ENCODE results near the gene FER.

FER gene

DNA sequence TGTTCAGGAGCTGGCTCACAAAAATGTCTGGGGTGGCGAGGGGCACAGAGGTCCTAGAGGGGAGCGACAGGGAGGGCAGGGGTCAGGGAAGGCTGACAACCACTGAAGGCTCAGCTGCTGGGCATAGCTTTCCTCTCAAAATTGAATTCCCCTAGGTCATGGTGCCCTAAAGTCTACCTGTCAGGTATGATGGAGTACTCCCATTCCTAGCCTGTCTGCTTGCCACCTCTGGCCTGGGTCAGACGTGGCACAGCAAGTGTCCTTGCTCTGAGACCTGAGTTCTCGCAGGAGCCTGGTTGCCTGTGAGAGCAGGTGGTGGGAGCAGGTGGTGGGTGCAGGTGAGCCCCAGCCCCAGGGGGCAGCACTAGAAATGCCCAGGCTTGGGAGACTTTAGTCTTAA lies 486.7 kb downstream of the FER start:
- Histone ChIP-seq H3K27ac (ENCODE audit: low read length) (no peak overlapping the region), H3K9me3 (ENCODE audit: insufficient read depth, low read depth, low read length) (no peaks in the 10 kb centered on the region; the same call in 1 of the 2 replicates), H3K4me3 (ENCODE audit: low read length) (no peak overlapping the region), H3K27me3 (ENCODE audit: insufficient read depth, low read length) (no peaks in the 10 kb centered on the region), H3K9ac (ENCODE audit: low read depth, low read length) (no peak overlapping the region), H3K36me3 (ENCODE audit: insufficient read depth, low read depth, low read length) (no peaks in the 10 kb centered on the region), H3K4me1 (ENCODE audit: insufficient read depth, low read length) (no peaks in the 10 kb centered on the region)

DNA sequence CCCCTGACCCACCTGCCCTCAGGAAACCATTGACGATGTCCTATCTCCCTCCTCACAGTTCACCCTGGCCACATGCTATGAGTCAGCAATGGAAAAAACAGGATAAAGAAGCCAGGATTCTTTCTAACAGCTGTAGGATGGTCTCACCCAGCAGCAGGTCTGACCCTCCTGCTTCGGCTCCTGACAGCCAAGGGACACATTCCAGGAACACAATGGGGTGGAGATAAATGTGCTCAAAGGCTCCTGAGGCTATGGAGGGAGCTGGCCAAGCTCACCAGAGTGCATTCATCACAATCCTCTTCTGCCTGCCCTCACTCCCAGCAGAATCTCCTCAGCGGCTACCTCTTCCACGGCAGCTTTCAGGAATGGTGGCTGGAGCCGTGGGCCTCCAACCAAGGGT lies 491.8 kb downstream of the FER start:
- no peak overlapping the region for H3K27ac ChIP-seq (ENCODE audit: low read length)
- H3K9me3 ChIP-seq (ENCODE audit: insufficient read depth, low read depth, low read length): no peaks in the 10 kb centered on the region; the same call in 1 of the 2 replicates
- no peaks in the 10 kb centered on the region for H3K36me3 ChIP-seq (ENCODE audit: insufficient read depth, low read depth, low read length)
- H3K27me3 ChIP-seq (ENCODE audit: insufficient read depth, low read length): no peaks in the 10 kb centered on the region
- H3K4me3 ChIP-seq (ENCODE audit: low read length): no peak overlapping the region
- H3K4me1 ChIP-seq (ENCODE audit: insufficient read depth, low read length): no peaks in the 10 kb centered on the region
- no peak overlapping the region for H3K9ac ChIP-seq (ENCODE audit: low read depth, low read length)

DNA sequence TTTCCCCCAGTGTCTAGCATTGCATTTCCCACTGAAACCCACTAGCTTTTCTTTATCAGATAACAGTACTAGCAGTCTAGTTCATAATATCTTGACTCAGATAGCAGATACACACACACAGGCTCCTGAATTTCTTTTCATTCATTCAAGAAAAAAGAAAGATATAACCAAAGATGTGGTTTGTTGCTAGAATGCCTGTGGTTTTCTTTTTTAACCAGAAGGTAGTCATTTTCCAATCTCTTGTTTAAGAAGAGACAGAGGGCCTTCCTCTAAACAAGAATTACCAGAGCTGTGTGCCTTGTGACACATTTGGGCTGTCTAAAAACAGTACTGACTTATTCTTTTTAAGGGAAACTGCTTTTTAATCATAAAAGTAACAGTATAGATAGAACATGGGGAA lies 494.8 kb downstream of the FER start:
- Histone ChIP-seq H3K4me1 (ENCODE audit: insufficient read depth, low read length) (no peaks in the 10 kb centered on the region), H3K9ac (ENCODE audit: low read depth, low read length) (no peak overlapping the region), H3K27me3 (ENCODE audit: insufficient read depth, low read length) (no peaks in the 10 kb centered on the region), H3K9me3 (ENCODE audit: insufficient read depth, low read depth, low read length) (peaks cover 9% of the 10 kb centered on the region; the same call in 1 of the 2 replicates), H3K27ac (ENCODE audit: low read length) (no peak overlapping the region), H3K36me3 (ENCODE audit: insufficient read depth, low read depth, low read length) (no peaks in the 10 kb centered on the region), H3K4me3 (ENCODE audit: low read length) (no peak overlapping the region)

DNA sequence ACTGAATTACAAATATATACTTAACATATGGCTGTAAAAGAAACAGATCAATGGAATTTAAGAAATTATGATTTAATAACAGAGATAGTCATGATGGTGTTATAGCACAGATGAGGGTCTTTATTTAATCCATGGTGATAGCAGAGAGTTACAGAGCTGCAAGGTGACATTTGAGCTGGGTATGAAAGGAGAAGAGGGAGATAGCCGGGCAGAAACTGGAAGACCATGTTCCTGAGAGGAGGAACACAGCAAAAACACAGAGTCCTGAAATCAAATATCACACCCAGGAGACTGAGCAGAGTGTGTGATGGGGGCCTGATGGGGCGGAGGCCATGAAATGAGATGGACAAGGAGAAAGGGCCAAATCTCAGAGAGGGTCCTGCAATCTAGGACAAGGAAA lies 498.7 kb downstream of the FER start:
- H3K4me1 ChIP-seq (ENCODE audit: insufficient read depth, low read length): no peaks in the 10 kb centered on the region
- H3K9me3 ChIP-seq (ENCODE audit: insufficient read depth, low read depth, low read length): peaks cover 9% of the 10 kb centered on the region; the same call in 1 of the 2 replicates
- no peaks in the 10 kb centered on the region for H3K36me3 ChIP-seq (ENCODE audit: insufficient read depth, low read depth, low read length)
- no peak overlapping the region for H3K9ac ChIP-seq (ENCODE audit: low read depth, low read length)
- no peaks in the 10 kb centered on the region for H3K27me3 ChIP-seq (ENCODE audit: insufficient read depth, low read length)
- no peak overlapping the region for H3K27ac ChIP-seq (ENCODE audit: low read length)
- H3K4me3 ChIP-seq (ENCODE audit: low read length): no peak overlapping the region

All from iPS-20b (cell line).